Measurements from ENCODE around the gene FEV.

The FEV gene

GRCh38 chr2:218985021-218985324, at the start of gene FEV:
FEV (minus strand) TSS chr2:218985184; CDS start chr2:218985075, 109 bp downstream.
- DNase-seq: no peak

- DNase-seq: no peak
These were observed 47.2 kb upstream of the FEV start for GRCh38 chr2:219032051-219032745.

GRCh38 chr2:219031005-219031738, 46.2 kb upstream of the FEV start:
- no peak for DNase-seq

- DNase-seq: no peak
These were observed 45.4 kb upstream of the FEV start for GRCh38 chr2:219030177-219030940.

- peak; percentile 57 for DNase-seq
These were observed 44.8 kb upstream of the FEV start for GRCh38 chr2:219029829-219030165.

GRCh38 chr2:219028996-219029828, 44.2 kb upstream of the FEV start:
- no peak for DNase-seq

- no peak for DNase-seq
These were observed 43.2 kb upstream of the FEV start for GRCh38 chr2:219028141-219028540.

- no peak for DNase-seq
These were observed 42.6 kb upstream of the FEV start for GRCh38 chr2:219027511-219028055.

- DNase-seq: no peak
These were observed 42.0 kb upstream of the FEV start for GRCh38 chr2:219026946-219027345.

- DNase-seq: no peak
These were observed 40.9 kb upstream of the FEV start for GRCh38 chr2:219025637-219026585.

GRCh38 chr2:219024059-219024458, 39.1 kb upstream of the FEV start:
- DNase-seq: no peak

- DNase-seq: no peak
These were observed 38.1 kb upstream of the FEV start for GRCh38 chr2:219023045-219023605.

GRCh38 chr2:219022616-219023015, 37.6 kb upstream of the FEV start:
- DNase-seq: no peak

GRCh38 chr2:219022041-219022440, 37.1 kb upstream of the FEV start:
- DNase-seq: no peak

- no peak for DNase-seq
These were observed 36.6 kb upstream of the FEV start for GRCh38 chr2:219021591-219021990.

GRCh38 chr2:219020604-219021365, 35.8 kb upstream of the FEV start:
- no peak for DNase-seq

- DNase-seq: no peak
These were observed 34.5 kb upstream of the FEV start for GRCh38 chr2:219019436-219019835.

GRCh38 chr2:219018726-219019125, 33.7 kb upstream of the FEV start:
- DNase-seq: no peak

- DNase-seq: no peak
These were observed 33.3 kb upstream of the FEV start for GRCh38 chr2:219018286-219018685.

GRCh38 chr2:219017201-219017931, 32.4 kb upstream of the FEV start:
- DNase-seq: no peak

Measured in activated effector memory CD4-positive, alpha-beta T cell treated with Interleukin-2 at 50 U/mL for 16 hours (primary cell).